HG03571 (cell line): ENCODE data around the gene GZF1.

ENCODE experiments used
- ATAC-seq: cut with Tn5 transposase; IDR thresholded peaks from one replicate; pipeline ENCODE4 v1.9.1; 2021; ENCODE audit not compliant: unreplicated experiment

Gene GZF1

DNA sequence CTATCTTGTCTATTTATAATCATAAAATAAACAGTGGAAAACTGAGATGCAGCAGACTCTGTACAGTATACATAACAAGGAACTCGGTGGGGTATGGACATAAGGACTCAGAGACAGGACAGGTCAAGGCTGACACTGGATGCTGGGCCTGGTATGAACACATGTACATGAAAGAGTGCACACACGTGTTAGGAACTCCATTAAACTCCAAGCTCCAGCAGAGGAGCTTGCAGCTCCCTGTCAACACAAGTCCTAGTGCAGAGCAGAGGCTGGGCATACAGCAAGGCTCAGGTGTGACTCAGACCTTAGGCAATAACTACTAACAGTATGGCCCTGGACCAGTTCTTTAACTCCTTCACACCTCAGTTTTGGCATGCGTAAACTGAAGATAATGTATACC lies 42.2 kb downstream of the GZF1 start:
- no peak for ATAC-seq

DNA sequence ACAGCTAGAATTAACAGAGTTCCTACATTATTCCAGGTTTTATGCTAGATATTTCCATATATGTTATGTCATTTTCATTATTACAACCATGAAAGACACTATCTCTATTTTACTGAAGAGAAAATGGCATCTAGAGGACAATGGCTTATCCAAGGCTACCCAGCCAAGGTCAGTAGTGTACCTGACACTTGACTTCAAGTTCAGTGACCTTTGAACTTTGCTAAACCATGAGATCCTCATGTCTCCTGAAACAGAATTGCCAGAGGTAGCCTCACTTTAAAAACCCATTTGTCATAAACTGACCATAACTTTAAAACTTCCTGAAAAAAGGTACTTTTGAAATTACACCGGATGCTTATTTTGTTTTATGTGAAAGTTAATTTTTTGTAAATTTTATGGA lies 44.9 kb downstream of the GZF1 start:
- no peak for ATAC-seq

DNA sequence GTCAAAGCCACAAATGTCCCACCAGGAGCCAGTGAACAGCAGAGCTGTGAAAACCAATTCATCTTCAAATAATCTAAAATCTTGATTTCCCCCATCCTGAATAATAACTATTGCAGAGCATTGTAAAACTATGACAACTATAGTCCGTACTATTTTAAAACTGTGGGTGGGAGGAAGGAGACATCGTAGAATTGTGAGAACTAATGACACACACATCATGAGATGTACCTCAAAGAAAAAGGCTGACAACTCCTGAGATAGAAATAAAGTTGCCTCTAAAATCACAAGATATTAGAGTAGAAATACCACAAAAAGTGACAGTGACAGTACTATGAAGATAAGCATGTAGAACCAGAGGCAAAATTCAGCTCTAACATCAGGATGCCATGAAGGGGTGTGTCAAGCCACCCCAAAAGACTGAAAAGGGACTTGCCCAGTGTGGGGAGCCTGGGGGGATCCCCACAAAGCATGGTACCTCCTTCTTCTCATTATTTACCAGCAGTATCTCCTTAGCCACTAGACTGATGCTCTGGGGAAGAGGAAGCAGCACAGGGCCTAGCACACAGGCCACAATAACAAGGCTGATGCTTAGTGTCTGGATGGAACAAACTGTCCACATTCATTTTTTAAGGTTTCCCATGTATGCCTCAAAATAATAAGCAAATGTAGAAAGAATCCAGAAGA lies 45.9 kb downstream of the GZF1 start:
- no peak for ATAC-seq

DNA sequence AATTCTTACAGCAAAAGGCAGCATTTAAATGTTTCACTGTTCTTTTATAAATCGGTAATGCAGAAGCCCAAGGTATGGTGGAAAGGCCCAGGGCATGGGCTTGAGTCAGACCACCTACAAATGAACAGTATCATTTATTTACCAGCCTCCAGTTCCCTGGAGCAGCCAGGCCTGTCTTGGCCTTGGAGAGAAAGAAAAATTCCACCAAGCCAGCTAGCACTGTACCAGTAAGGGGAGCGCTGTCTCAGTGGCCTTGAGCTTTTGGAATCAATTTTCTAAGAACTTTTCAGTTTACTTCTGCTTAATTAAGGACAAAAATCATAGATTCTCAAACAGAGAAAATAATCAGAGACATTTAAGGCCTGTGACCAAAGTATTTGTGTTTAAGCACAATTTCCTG lies 47.0 kb downstream of the GZF1 start:
- no peak for ATAC-seq

DNA sequence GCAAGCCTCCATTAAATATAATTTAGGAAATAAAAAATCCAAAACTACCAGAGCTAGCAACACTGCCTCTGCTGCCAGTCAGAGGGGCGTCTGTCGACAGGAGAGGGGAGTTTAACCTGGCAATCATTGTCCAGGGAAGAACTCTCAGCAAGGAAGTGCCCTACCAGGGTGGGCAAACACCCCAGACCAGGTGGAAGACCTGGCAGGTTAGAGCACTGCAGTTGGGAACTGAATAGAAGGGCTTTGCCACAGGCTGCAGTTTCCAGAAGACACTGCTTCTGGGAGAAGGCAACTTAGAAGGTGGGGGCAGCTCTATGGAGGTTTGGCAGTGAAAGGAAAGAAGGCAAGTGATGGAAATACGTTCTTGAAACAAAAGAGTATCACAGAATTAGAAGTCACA lies 47.8 kb downstream of the GZF1 start:
- no peak for ATAC-seq

DNA sequence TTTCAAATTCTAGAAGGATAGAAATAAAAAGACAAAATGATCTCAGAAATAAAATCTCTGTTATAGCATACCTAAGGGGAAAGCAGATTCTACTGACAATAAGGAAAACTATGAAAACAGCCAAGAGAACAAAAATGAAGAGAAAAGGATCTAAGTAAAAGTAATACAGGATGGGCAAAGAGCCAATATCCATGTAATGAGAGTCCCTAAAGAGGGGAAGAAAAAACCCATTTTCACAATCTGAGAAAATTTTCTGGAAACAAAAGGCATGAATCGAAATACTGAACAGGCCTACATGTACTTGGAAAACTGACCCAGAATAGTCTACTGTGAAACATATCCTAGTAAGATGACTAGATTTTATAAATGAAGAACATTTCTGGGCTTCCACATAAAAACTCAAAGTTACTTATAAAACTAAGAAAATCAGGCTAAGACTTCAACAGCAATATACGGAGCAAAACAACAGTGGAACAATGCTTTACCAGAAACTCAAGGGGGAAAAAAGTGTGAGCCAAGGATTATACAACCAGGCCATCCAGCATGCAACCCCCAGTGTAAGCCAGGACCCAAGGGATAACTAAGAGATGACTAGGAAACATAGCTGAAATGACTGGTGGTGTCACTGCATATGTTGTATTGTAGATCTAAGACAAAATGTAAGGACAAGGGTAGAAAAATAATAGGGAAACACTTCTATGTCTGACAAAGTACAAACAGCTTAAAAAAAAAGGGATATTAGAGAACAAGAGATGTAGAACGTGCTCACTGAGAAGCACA lies 49.1 kb downstream of the GZF1 start:
- ATAC-seq: no peak

DNA sequence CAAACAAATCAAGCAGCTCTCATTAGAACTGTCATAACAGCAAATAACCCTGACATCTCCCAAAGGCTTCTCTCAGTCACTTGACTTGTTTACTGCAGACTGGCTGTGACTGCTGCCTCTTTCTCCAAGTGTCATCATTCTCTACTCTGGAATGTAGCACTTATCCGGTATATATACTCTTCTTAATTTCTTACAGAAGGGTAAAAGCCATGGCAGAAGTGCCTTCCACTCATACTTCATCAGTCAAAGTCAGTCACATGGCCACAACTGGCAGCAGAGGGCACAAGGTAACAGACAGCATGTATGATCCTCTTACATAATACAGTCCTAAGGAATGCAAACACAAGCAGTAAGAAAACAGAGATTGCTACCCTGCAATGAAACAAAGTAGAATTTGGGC lies 50.0 kb downstream of the GZF1 start:
- no peak for ATAC-seq

DNA sequence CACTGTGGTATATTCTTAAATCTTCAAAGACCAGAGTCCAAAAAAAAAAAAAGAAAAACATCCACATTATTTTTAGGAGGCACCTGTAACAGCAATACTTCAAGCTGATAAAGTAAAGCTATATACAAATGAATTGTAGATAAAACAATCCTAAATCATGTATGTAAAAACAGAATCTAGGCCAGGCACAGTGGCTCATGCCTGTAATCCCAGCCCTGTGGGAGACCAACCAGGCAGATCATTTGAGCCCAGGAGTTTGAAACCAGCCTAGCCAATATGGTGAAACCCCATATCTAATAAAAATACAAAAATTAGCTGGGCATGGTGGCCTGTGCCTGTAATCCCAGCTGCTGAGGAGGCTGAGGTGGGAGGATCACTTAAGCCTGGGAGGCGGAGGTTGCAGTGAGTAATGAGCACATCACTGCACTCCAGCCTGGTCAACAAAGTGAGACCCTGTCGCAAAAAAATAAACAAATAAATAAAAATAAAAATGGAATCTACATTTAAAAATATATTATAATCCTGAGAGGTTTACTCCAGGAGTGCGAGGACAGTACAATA lies 52.0 kb downstream of the GZF1 start:
- ATAC-seq: no peak

DNA sequence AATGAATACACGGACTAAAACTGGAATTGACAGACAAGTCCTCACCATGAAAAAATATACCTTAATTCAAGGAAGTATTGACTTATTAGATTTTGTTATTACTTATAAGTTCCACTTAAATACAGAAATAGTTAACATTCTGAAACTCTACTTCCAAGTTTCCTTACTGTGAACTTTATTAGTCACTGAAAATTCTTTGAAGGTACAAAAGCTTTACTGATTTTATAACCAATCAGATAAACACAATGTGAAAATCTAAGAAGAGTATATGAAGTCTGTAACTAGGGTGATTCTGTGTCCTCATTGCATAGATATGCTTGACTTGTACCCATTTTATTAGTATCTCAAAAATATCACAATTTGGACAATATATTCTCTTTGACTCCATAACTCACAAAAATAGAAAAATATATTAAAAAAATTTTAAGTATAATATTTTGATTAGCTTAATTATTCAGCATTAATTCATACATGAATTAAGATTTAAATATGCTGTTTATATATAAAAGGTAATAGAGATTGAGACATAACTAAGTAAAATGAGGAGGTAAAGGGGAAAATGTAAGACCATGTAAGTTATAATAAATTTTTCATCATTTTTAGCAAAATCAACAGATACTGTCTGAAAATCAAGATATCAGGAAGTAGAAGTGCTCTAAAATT lies 52.7 kb downstream of the GZF1 start:
- ATAC-seq: no peak

DNA sequence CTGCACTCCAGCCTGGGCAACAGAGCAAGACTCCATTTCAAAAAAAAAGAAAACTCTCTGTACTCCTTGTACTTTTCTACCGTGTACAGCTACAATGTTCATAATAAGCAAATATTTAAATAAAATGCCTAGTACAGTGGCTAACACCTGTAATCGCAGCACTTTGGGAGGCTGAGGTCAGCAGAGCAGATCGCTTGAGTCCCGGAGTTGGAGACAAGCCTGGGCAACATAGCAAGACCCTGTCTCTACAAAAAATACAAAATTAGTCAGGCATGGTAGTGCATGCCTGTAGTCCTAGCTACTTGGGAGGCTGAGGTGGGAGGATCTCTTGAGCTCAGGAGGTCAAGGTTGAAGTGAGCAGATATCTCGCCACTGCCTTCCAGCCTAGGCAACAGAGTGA lies 53.6 kb downstream of the GZF1 start:
- ATAC-seq: no peak

DNA sequence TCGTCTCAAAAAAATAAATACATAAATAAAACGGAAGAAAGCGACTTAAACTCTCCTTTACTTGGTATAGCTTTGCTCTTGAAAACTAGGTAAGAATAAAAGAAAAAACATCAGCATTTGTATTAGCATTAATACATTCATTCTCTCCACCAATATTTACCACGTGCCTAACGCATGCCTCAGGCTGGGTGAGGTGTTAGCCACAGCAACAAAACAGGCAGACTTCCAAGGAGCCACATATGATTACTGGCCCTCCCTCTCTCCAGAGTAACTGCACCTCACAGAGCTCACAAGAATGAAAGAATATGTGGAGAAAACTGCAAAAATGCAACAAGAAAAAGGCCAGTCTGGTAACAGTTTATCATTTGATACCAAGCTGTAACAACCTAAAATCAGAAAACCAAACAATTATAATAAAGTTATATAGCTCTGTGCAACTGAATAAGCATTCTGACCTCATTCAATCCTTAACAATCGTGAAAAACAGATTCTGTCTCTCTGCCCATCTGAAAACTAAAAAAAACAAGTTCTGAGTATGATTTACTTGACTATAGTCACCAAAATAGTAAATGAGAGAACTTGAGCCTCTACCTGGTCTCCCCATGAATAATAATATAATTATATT lies 54.1 kb downstream of the GZF1 start:
- no peak for ATAC-seq

DNA sequence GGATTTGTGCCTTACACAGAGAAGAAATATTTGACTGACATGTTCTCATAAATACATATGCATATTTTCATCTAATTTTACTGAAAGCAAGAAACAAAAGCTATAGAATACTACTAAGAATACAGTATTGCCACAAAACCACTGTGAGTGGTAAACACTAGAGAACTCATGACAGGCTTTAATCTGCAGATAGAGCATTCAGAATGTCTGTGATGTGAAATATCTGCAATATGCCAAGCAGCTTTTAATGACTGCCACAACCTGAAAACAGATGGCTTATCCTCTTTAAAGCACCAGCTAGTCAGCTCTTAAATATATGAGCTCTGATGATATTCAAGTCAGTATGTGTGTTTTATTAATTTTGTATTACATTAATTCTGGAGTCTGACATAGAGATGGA lies 55.9 kb downstream of the GZF1 start:
- no peak for ATAC-seq

DNA sequence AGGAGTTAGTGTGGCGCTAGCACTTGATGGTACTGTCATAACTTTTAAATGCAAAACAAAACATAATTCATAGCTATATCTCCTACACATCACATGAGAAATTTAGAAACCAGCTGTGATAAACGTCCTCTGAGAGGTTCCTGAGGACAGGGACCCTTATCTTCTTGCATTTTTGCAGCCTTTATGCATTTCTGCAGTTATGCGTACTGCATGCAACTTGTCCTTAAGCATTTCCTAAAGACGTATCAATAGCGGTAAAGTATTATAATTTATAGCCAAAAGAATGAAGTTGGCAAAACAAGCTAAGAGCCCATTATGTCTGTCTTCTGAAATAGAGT lies 57.6 kb downstream of the GZF1 start:
- ATAC-seq: no peak

DNA sequence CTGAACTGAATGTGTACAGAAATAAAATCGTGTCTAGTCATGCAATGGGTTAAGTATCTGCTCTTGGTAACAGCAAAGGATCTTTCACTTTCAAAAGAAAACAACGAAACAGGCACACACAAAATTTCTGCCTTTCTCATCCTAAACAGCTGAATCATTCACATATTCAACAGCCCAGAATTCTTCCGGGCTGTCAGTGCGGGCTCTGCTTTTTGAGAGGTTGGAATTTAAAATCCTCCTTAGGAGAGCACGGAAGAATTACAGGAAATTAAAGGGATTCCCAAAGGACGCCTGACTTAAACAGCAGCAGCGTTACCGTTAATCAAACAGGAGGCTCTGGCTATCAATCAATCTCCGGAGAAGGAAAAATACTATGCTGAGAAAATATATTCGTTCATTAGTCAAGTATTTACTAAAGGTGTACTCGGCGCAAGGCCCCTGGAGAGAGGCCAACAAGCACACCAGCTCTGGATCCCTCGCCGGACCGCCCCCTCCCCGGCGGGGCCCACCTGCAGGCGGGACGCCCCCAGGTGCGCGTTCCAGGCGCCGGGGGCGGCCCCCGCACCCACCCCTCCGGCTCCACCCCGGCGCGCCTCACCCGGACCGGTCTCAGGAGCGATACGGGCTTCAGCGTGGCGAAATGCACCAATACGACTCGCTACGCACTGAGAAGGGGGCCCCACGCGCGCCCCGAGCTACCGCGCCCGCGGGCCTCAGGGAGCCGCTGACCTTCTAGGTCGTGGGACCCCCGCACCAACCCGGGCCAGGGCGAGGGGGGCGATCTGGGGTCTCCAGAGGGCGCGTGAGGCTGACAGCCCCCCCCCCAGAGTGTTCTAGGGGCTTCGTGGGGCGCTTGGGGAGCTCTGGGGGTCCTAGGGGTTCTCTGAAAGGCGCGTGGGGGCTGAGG lies 58.3 kb downstream of the GZF1 start:
- ATAC-seq: no peak

DNA sequence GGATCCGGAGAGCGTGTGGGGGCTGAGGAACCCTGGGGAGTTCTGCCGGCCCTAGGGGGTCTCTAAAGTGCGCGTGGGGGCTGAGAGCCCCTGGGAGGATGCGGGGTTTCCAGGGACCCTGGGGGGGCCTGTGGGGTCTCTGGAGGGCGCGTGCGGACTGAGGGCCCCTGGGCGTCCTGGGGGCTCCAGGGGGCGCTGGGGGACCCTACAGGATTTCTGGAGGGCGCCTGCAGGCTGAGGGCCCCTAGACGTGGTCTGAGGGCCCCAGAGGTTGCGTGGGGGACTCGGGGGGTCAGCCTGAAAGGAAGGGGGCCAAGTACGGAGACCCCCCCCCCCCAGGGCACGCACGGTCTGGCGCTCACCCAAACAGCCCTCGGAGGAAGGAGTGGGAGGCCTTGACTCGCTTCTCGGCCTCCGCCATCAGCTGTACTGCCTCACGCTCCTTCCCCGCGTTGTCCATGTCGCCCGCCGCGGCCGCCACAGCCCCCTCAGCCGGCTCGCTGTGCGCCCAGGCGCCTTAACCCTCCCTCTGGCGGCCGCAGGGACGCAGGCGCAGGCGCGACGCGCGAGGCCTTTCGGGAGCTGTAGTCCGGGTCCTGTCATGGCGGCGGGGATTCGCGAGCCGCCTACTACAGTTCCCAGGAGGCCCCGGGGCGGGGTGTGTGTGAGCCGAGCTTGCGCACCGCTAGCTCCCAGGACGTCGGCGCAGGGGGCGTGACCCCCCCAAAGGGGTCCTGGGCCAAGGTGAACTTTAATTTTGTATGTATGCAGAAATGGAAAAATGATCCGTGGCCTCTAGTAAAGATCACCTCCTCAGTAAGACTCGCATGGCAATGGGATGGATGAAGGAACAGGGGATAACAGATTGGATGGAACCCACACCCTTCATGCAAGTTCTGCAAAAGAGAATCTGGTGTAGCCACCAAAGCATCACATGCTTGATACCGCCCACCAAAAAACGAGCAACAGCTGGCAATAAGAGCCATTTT lies 59.3 kb downstream of the GZF1 start, which contains the start of gene NAPB:
TSS of gene NAPB (minus strand) at position 546 of the 989 bp plus-strand sequence. CDS start at position 460, 86 bp downstream.
- ATAC-seq: peak; percentile 95
